K562 (cell line): ENCODE results near the gene CAPN14.

Experiments
- EZH2 ChIP-seq: IDR thresholded peaks from 2 replicates; pipeline ENCODE4 v1.6.1; 2012; ENCODE audit warnings: low read depth, mild to moderate bottlenecking, inconsistent platforms, low read length, borderline replicate concordance
- IRF9 ChIP-seq: fragments of 450-650 bp; IDR thresholded peaks from 2 replicates; pipeline ENCODE4 v1.6.1; 2016; ENCODE audit warnings: missing biosample characterization, missing genetic modification characterization
- MYC ChIP-seq, 2 experiments: fragments of 250-450 bp in 1 of 2; sonication (Bioruptor Pico) in 1 of 2; IDR thresholded peaks; 2 replicates each; pipeline versions ENCODE4 v1.5.1 to v1.6.1; 2012 to 2021; ENCODE audit warnings: low read depth in 2 of 2, borderline replicate concordance in 1 of 2, improper control_type of control experiment in 1 of 2, low read length in 1 of 2, mild to moderate bottlenecking in 1 of 2, moderate library complexity in 1 of 2
- ZNF124 ChIP-seq: sonication (generic); formaldehyde crosslinking; IDR thresholded peaks from 2 replicates; pipeline ENCODE4 v1.8.1; 2022; ENCODE audit warnings: missing genetic modification reagents
- TF ChIP-seq, protein P1 (sequence below), 2 experiments: IDR thresholded peaks; 2 replicates each; pipeline ENCODE4 v1.6.1; 2012; ENCODE audit warnings: improper control_type of control experiment in 2 of 2, low read depth in 2 of 2, low read length in 2 of 2, borderline replicate concordance in 1 of 2

DNA sequence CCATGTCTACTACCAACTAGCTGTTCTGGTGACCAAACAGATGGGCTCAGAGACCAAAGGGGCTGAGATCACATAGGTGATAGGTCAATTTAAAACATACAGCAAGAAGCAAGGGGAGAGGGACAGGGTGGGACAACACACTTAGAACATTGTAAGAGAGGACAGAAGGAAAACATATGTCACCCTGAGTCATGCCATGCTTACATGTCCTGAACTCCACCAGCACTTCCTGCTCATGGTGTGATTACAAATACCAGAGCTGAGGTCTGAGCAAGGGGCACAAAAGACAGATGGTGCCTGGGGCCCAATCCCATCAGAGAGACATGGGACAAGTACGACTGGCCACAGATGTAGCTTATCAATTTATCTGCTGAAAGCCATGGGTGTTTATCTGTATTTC is 50.4 kb downstream of the CAPN14 start:
- no peak for TF ChIP-seq MYC (IDR thresholded peaks at IDR 0.05; ENCODE audit: low read depth, low read length)
- TF ChIP-seq MYC (CRISPR knock-in tag; IDR thresholded peaks at IDR 0.05; ENCODE audit: borderline replicate concordance, low read depth) = no peak
- no peak for TF ChIP-seq IRF9 (tag)
- TF ChIP-seq, protein P1, sequence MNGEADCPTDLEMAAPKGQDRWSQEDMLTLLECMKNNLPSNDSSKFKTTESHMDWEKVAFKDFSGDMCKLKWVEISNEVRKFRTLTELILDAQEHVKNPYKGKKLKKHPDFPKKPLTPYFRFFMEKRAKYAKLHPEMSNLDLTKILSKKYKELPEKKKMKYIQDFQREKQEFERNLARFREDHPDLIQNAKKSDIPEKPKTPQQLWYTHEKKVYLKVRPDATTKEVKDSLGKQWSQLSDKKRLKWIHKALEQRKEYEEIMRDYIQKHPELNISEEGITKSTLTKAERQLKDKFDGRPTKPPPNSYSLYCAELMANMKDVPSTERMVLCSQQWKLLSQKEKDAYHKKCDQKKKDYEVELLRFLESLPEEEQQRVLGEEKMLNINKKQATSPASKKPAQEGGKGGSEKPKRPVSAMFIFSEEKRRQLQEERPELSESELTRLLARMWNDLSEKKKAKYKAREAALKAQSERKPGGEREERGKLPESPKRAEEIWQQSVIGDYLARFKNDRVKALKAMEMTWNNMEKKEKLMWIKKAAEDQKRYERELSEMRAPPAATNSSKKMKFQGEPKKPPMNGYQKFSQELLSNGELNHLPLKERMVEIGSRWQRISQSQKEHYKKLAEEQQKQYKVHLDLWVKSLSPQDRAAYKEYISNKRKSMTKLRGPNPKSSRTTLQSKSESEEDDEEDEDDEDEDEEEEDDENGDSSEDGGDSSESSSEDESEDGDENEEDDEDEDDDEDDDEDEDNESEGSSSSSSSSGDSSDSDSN (IDR thresholded peaks at IDR 0.05; ENCODE audit: borderline replicate concordance in 1 of 2, low read depth in 2 of 2, low read length in 2 of 2) = no peak
- TF ChIP-seq EZH2 = no peak
- TF ChIP-seq ZNF124 (CRISPR knock-in tag) = no peak
